Fibroblast of villous mesenchyme (primary cell): ENCODE results near the gene XRN2. TPM values are rescaled to one million over a fixed set of nuclear protein-coding genes. Genes with fewer than 3 reads are reported as not detected.

ENCODE experiments used
- DNase-seq: peaks from one replicate; pipeline ENCODE4 v3.0.0-alpha.2; 2010; ENCODE audit warnings: low read depth
- H3K4me3 ChIP-seq: 2 replicates; pipeline ENCODE4 v1.5.1; 2011; ENCODE audit warnings: low read depth, mild to moderate bottlenecking, low read length
- CTCF ChIP-seq: IDR thresholded peaks from 2 replicates; pipeline ENCODE4 v1.5.1; 2012; ENCODE audit warnings: low read depth, mild to moderate bottlenecking, low read length; ENCODE audit not compliant: insufficient read depth
- small RNA-seq: library from RNA; depleted of rRNA; stranded (forward); fragments of <200 nt; gene quantifications from one replicate; pipeline ENCODE3, GENCODE V24; 2012
- total RNA-seq: library from RNA; depleted of rRNA; stranded (reverse); fragments of >200 nt; gene quantifications from 2 replicates; pipeline ENCODE4 v1.2.3, GENCODE V29; 2012

The XRN2 gene
- total RNA-seq, 1 donor, result 90.2 TPM

DNA sequence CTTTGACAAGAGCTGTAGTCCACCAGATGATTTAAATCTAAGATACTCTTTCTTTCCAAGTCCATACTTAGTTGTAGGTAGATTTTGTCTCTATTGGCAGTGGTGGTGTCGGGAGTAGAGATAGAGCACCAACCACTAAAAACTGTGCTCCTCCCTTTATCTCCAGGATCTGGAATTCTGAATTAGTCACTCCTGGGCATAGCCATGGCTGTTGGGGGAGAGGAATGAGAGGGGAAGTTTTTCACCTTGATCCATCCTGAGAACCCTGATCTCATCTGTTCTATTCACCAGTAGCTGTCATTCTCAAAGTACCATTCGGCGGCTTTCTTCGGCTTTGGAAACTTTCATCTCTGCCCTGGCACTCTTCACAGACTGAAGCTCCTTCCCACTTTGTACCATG is 129.8 kb downstream of the XRN2 start:
- DNase-seq, result no peak
- H3K4me3 ChIP-seq, result no peak overlapping the region
- TF ChIP-seq CTCF, result no peak

DNA sequence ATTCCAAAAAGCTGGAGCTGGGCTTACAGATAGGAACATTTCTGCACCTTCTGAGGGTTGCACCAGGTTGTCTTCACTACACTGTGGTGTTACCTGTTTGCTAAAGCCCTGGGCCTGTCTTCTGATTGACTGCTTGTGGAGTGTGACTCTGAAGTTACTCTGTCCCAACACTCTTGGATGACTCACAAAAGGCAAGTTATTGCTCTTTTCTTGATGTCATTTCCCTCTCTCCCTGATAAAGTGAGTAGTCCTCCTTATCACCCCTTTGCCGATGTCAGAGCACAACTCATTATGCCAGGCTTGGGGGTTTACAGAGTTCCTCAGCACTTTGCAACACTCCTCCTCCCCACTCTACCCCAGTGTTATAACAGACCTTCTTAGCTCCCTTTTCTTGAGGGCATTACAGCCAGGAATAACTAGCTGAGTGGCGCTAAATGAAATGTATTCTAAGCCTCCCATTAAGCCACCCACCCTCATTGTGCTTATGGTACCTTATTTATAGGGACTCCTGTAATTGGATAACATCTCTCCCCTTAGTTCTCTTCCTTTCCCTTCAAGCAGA is 130.3 kb downstream of the XRN2 start:
- DNase-seq, result peak; percentile 5
- TF ChIP-seq CTCF, result no peak
- H3K4me3 ChIP-seq, result no peak overlapping the region

- no peak overlapping the region for H3K4me3 ChIP-seq
- no peak for DNase-seq
- no peak for TF ChIP-seq CTCF
Measured at GRCh38 chr20:21435576-21435975, 132.4 kb downstream of the XRN2 start.

DNA sequence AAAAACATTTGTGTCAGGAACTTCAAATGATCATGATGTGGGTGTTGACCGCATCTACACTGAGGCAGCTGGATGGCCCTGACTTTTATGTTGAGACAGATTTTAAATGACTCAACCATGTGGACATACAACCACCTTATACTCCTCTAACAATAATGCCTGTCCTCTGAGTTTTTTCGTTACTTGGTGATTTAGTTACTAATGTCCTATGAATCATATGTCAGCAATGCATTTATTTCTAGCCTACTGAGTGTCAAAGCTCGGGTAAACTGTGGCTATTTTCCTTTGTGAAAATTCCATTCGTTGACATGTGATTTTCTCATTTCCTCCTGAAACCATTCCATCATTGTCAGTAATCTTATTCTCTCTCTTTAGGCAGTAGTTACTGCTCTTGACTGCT is 133.1 kb downstream of the XRN2 start:
- DNase-seq, result peak; percentile 31
- H3K4me3 ChIP-seq, result no peak overlapping the region
- no peak for TF ChIP-seq CTCF

DNA sequence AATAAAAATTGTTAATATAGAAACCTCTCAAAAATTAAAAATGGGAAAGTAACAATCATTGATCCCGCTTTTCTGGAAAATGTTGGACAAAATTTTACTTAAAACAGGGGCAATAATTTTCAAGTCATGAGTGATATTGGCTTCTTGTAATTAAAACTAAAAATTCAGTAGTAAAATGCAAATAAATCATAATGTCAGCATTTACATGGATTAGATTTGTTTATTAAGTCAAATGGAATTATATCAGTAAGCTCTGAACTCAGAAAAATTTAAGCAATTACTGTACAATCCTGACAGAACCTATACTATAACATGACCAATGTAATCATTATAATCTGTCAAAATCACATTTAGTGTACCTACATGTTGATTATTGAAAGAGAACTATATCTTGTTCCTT is 134.1 kb downstream of the XRN2 start:
- no peak for TF ChIP-seq CTCF
- H3K4me3 ChIP-seq, result no peak overlapping the region
- DNase-seq, result no peak

DNA sequence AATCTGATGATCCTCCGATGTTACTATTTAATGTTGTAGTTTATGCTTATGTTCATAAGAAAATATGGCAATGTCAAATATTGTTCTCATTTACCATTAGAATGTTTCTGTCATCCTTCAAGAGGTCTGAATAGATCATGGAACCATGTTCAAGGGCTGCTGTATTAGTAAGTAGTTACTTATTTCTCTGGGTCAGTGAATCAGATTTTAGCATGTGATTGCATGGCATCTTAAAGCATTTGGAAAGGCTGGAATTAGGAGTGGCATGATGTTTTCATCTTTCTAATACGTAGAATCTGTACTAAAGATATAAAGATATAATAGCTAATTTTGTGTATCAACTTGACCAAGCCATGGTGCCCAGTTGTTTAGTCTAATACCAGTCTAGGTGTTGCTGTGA is 134.7 kb downstream of the XRN2 start:
- DNase-seq, result no peak
- no peak for TF ChIP-seq CTCF
- no peak overlapping the region for H3K4me3 ChIP-seq

Small RNAs within 50 kb of the gene (small RNA-seq; reads per million reads assigned to genes)
- gene RN7SKP140, result not detected

Other genes starting within 250 kb of the XRN2 start
- gene LINC00237, start 197.0 kb upstream of the XRN2 start, total RNA-seq, result not detected in 2 replicates
- gene KIZ, start 177.2 kb upstream of the XRN2 start, total RNA-seq, result 15.5 TPM in 2 replicates
- gene NKX2-4, start 94.2 kb downstream of the XRN2 start, total RNA-seq, result not detected in 2 replicates
- gene NKX2-2, start 210.7 kb downstream of the XRN2 start, total RNA-seq, result not detected in 2 replicates